Hepatocyte (in vitro differentiated cells): ENCODE data around the gene MTX1.

Experiments used
- EZH2 ChIP-seq: fragments of 200-600 bp; sonication (generic); IDR thresholded peaks from 2 replicates; pipeline ENCODE4 v1.6.1; 2016; ENCODE audit warnings: antibody characterized with exemption, mild to moderate bottlenecking, borderline replicate concordance
- TF ChIP-seq, protein P1 (sequence below): fragments of 200-600 bp; sonication (generic); IDR thresholded peaks from 2 replicates; pipeline ENCODE4 v1.5.1; 2016; ENCODE audit warnings: antibody characterized with exemption, mild to moderate bottlenecking; ENCODE audit not compliant: poor library complexity

DNA sequence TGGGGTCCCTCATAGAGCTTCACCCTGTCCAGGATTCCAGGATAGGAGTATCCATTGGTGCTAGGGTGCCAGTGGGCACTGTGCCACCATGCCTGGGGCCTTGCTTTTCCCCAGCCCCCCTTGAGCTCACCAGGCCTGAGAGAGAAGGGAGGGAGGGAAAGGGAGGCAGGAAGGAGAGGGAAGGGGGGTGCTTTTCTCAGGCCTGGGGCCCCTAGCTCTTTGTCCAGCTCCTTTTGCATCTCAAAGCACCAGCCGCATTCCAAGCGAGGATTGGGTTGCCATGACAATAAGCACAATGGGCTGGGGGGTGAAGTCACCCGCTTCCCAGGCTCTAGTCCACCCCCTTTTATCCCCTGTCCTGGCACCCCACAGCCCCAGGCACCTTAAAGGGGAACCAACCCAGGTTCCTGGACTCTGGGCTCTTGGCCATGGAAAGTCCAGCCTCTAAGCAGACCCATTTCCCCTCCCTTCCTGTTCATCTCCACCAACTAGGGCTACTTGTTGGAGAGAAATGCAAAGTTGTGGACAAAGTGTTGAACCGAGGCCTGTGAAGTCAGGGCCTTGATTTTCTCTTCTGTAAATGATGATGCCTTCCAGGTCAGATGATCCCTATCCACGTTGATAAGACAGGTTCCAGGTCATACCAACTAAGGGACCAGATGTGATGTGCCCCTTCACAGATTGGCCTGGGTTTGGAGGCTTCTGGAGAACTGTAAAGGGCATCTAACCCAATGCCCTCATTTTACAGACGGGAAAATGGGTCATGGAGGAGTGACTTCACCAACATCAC, 12.2 kb upstream of the MTX1 start:
- TF ChIP-seq, protein P1, sequence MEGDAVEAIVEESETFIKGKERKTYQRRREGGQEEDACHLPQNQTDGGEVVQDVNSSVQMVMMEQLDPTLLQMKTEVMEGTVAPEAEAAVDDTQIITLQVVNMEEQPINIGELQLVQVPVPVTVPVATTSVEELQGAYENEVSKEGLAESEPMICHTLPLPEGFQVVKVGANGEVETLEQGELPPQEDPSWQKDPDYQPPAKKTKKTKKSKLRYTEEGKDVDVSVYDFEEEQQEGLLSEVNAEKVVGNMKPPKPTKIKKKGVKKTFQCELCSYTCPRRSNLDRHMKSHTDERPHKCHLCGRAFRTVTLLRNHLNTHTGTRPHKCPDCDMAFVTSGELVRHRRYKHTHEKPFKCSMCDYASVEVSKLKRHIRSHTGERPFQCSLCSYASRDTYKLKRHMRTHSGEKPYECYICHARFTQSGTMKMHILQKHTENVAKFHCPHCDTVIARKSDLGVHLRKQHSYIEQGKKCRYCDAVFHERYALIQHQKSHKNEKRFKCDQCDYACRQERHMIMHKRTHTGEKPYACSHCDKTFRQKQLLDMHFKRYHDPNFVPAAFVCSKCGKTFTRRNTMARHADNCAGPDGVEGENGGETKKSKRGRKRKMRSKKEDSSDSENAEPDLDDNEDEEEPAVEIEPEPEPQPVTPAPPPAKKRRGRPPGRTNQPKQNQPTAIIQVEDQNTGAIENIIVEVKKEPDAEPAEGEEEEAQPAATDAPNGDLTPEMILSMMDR, result no peak
- no peak for TF ChIP-seq EZH2
